OCI-M2 (cell line): ENCODE data around the gene ZNF506.
"Not testable (repeated sequence)": the region's sequence is repeated elsewhere in the genome, so short reads cannot be mapped to it uniquely, and the experiment has no call there.

Experiments used
- DNase-seq: peaks from one replicate; lab custom pipeline; 2025; ENCODE audit not compliant: unreplicated experiment; lab: John Stamatoyannopoulos, UW

Gene ZNF506

GRCh38 chr19:19781791-19782190 is 39.8 kb downstream of the ZNF506 start:
- DNase-seq = not testable (repeated sequence)

DNA sequence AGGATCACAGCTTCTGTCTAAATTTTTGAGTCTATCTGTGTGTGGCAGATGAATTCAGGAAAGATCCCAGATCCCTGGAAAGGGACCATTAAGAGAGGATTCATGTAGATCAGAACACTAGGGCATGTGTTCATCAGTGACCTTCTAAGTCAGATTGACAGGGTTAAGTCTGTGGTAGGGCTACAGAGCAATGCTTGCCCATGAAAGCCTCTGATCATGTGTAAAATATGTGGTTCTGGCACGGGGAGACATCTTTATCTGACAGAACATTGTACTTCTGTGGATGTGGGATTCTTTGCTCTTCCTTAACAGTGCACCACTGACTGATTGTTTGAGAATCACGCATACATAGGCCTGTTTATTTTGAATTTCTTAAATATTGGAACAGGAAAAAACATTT is 42.9 kb downstream of the ZNF506 start:
- DNase-seq = no peak

DNA sequence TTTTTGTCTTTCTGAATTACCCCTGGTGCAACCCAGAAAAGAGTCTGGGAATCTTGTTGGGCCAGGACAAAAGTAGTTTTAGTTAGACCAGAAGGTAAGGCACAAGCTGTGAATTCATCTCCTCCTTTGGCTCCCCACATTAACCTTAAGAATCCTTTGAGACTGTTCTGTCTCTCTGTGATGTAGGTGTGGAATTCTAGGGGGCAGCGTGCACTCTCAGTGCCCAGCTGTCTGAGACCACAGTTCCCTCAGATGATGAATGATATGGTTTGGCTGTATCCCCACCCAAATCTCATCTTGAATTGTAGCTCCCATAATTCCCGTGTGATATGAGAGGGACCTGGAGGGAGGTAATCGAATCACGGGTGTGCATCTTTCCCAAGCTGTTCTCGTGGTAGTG is 43.9 kb downstream of the ZNF506 start:
- DNase-seq = no peak

- DNase-seq = peak; percentile 94
These were observed 45.1 kb downstream of the ZNF506 start for GRCh38 chr19:19776206-19777008.

GRCh38 chr19:19775891-19776205 is 45.7 kb downstream of the ZNF506 start:
- no peak for DNase-seq

GRCh38 chr19:19774354-19775033 is 47.1 kb downstream of the ZNF506 start:
- DNase-seq = no peak

- not testable (repeated sequence) for DNase-seq
These were observed 49.6 kb downstream of the ZNF506 start for GRCh38 chr19:19771963-19772362.

- not testable (repeated sequence) for DNase-seq
These were observed 51.6 kb downstream of the ZNF506 start for GRCh38 chr19:19769971-19770370.

- DNase-seq = no peak
These were observed 63.4 kb downstream of the ZNF506 start for GRCh38 chr19:19758164-19758563.

GRCh38 chr19:19752760-19753403 is 68.7 kb downstream of the ZNF506 start:
- DNase-seq = no peak

DNA sequence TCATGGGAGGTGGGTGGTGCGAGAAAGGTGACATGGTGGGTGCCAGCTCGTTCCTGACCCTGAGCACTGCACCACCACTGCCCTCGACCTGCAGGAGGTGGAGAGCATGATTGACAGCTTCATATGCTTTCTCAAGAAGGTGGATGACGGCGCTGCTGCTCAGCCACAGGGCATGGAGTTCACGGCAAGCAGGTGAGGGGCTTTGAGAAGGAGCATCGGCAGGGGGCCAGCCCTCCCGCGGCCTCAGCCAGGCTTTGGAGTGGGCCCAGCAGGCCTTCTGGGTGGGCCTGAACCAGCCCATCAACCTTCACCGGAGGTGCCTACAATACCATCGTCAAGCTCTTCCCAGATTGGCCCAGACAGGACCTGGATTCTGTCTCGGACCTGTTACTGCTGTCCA is 69.7 kb downstream of the ZNF506 start:
- DNase-seq = no peak

DNA sequence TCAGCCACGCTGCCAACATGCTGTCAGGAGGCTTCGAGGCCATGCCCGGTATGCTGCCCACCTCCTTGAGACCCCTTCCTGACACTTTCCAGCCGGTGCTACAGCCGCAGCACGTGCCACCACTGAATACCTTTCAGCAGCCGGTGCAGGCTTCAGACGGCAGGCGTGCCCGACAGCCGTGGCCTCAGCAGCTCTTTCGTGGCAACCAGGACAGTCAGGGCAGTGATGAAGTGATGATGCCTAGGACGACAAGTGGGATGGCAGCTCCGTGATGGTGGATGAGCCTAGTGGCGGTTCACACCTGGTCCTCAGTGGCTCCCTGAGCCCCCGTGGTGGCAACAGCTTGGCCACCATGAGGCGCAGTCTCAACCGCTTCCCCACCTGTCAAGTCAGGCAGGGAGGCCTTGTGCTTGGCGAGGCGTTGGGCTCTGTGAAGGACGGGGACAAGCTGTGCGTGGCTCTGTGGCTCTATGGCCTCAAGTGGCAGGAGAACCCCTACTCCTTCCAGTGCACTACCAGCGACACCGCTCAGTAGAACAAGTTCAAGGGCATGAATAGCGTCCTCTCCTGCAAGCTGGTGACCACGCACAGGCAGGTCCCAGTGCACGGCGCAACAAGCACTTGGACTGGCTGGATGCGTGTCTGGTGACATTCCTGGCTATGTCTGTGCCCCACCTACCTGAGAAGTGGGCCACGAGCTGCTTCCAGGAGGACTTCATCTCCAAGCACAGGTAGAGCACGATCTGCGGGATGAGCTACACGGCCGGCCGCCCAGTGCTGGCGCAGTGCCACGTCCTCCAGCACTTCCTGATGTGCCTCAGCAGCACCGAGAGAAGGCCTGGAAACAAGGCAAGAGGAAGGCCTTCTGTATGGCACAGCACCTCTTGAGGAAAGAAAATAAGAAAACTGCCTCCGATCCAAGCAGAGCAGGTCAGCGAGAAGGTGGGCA is 70.4 kb downstream of the ZNF506 start:
- DNase-seq = no peak

DNA sequence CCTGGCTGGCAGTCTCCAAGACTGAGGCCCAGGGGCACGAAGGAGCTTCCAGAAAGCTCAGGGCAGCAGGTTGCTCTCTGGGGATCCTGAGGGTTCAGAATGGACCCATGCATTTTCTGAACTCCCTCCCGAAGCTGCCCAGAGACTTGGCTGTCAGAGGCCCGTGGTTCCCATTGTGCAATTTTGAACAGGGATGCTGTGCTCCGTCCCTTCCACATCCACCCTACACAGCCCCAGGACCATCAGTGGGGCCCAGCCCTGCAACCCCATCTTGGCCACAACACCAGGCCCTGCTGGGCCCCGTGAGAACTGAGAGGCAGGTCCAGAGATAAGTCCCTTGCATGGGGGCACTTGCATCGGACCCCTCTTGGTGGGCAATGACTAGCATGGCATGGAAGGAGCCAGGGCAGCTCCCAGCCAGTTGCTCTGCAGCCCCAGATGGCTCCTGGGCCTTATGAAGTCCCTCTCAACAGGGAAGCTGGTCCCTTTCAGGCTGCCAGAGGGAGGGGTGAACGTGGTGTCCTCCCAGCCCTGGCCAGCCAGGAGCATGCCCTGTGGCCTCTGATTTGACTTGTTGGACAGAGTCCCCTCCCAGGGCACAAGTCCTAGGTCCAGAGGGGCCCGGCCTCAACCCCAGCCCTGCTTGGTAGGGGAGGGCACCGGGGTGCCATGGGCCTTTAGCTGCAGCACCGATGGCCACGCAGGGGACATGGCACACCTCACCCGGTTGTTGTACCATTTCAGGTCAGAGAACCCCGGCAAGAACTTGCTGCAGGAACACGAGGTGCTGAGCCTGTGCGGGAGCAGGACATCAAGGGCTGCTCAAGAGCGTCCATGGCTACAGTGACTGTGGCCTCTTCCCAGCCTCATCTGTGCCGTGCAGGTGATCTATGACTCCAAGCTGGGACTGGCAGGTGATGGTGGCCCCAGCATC is 71.4 kb downstream of the ZNF506 start:
- no peak for DNase-seq

DNA sequence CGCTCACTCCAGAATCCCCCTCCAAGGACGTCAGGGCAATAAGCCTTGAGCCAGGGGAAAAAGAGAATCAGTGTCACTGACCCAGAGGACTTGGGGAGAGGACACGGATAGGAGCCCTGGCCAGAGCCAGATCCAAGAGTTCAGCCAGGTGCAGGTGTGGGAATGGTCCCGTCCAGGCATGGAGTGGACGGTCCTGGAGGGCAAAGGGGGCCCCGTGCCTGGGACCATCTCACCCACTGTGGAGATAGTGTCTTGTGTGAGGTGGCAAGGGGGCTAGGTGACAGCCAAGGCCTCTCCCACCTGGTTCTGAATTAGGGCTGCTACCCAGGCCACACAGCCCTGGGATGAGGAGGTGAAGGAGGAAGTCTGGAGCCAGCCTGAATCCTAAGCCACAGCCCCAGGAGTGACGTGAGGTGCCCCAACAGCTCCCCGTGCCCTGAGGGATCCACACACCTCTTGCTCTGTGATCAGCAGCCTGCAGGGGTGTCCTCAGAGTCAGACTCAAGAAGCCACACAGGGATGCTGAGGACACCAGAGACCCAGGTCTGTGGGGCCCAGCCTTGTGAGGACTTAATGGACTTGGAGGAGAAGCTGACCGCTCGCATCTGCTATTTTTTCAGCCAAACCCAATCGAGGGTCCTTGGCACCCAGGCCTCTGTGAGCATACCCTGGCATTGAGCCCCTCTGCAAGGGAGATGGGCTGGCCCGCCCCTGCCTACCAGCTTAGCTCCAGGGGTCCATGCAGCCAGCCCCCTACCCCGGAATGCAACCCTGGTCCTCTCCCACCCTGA is 72.2 kb downstream of the ZNF506 start:
- DNase-seq = no peak

- no peak for DNase-seq
These were observed 73.2 kb downstream of the ZNF506 start for GRCh38 chr19:19748249-19748938.

- no peak for DNase-seq
These were observed 74.0 kb downstream of the ZNF506 start for GRCh38 chr19:19747357-19748220.

GRCh38 chr19:19746286-19747213 is 75.0 kb downstream of the ZNF506 start:
- no peak for DNase-seq
